Activated CD4-positive, CD25-positive, alpha-beta regulatory T cell treated with anti-CD3 and anti-CD28 coated beads, Interleukin-2, amount 50 U/mL, for 24 hours (primary cell): ENCODE measurements around the gene OR10P1.

ENCODE experiments used
- ATAC-seq, 2 donors: fragments of 150-1000 bp; cut with Tn5 transposase; one replicate each; pipeline ENCODE4 v1.10.0; 2021; ENCODE audit warnings: mild to moderate bottlenecking in 1 of 2, moderate library complexity in 1 of 2

Gene OR10P1

GRCh38 chr12:55652352-55652751 lies 15.7 kb downstream of the OR10P1 start:
- ATAC-seq: peak; percentile 95

- ATAC-seq: peak in 1 of 2 donors; percentile 31
These were observed 16.3 kb downstream of the OR10P1 start for GRCh38 chr12:55653031-55653430.

GRCh38 chr12:55654511-55655214 lies 18.0 kb downstream of the OR10P1 start:
- no peak for ATAC-seq

GRCh38 chr12:55657212-55657611 lies 20.5 kb downstream of the OR10P1 start:
- ATAC-seq: no peak

- ATAC-seq: no peak
These were observed 21.5 kb downstream of the OR10P1 start for GRCh38 chr12:55658212-55658611.

- no peak for ATAC-seq
These were observed 22.1 kb downstream of the OR10P1 start for GRCh38 chr12:55658635-55659391.

- no peak for ATAC-seq
These were observed 23.0 kb downstream of the OR10P1 start for GRCh38 chr12:55659486-55660385.

GRCh38 chr12:55663391-55663790 lies 26.7 kb downstream of the OR10P1 start:
- ATAC-seq: no peak

GRCh38 chr12:55664826-55665225 lies 28.1 kb downstream of the OR10P1 start:
- no peak for ATAC-seq

- ATAC-seq: no peak
These were observed 29.8 kb downstream of the OR10P1 start for GRCh38 chr12:55666508-55666907.

- ATAC-seq: no peak
These were observed 33.6 kb downstream of the OR10P1 start for GRCh38 chr12:55670276-55670675.

- ATAC-seq: no peak
These were observed 35.1 kb downstream of the OR10P1 start for GRCh38 chr12:55671746-55672145.

- no peak for ATAC-seq
These were observed 36.9 kb downstream of the OR10P1 start for GRCh38 chr12:55673638-55674037.

- no peak for ATAC-seq
These were observed 39.0 kb downstream of the OR10P1 start for GRCh38 chr12:55675666-55676065.

GRCh38 chr12:55676707-55677106 lies 40.0 kb downstream of the OR10P1 start:
- no peak for ATAC-seq

GRCh38 chr12:55679691-55680090 lies 43.0 kb downstream of the OR10P1 start:
- ATAC-seq: no peak

- ATAC-seq: no peak
These were observed 44.7 kb downstream of the OR10P1 start for GRCh38 chr12:55681142-55682077.

- no peak for ATAC-seq
These were observed 45.5 kb downstream of the OR10P1 start for GRCh38 chr12:55682087-55682796.

- no peak for ATAC-seq
These were observed 47.0 kb downstream of the OR10P1 start for GRCh38 chr12:55683676-55684075.

- ATAC-seq: no peak
These were observed 48.2 kb downstream of the OR10P1 start for GRCh38 chr12:55684761-55685370.

- ATAC-seq: no peak
These were observed 49.0 kb downstream of the OR10P1 start for GRCh38 chr12:55685671-55686070.
